HG03280 (cell line): Measurements from ENCODE around the gene RIN3.
"Not testable (repeated sequence)": the region's sequence is repeated elsewhere in the genome, so short reads cannot be mapped to it uniquely, and the experiment has no call there.

Experiments used
- ATAC-seq: cut with Tn5 transposase; IDR thresholded peaks from one replicate; pipeline ENCODE4 v1.9.1; 2021; ENCODE audit warnings: mild to moderate bottlenecking, moderate library complexity; ENCODE audit not compliant: unreplicated experiment

The RIN3 gene

DNA sequence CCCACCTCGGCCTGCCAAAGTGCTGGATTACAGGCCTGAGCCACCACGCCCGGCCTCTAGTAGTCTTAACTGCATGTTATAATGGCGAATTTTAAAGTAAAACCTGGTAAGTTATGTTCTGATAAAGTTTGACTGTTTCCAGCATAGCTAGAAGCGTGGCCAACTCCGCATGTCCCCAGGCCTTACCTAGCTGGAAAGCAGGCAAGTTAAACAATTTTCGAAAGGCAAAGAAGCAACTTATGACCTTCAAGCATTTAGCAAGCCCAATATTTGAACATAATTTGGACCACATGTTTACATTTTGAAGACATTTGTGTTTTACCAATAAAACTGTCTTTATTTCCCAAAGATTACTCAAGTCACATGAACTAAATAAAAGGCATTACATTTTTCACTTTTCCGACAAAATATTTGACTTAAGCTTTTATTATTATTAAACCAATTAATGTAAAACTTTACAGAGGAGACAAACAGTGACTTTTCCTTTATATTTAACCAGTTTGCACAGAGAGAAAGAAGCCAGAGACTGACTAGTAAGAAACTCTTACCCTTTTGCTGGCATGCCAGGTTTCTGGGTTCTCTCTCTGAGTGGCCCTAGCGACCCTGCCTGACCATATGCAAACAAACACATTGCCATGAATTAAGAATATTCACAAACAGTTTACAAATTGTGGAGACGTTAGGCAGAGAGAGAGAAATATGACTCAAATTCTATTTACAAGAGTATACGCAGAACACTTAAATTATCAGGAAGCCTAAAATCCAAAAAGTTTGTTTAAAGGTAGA lies 106.3 kb downstream of the RIN3 start:
- no peak for ATAC-seq

GRCh38 chr14:92622311-92622710 lies 108.7 kb downstream of the RIN3 start:
- no peak for ATAC-seq

- ATAC-seq: no peak
Observed at GRCh38 chr14:92624764-92625163, 111.2 kb downstream of the RIN3 start.

GRCh38 chr14:92625213-92625612 lies 111.6 kb downstream of the RIN3 start:
- no peak for ATAC-seq

- no peak for ATAC-seq
Observed at GRCh38 chr14:92626041-92626440, 112.5 kb downstream of the RIN3 start.

GRCh38 chr14:92627707-92628215 lies 114.2 kb downstream of the RIN3 start:
- no peak for ATAC-seq

DNA sequence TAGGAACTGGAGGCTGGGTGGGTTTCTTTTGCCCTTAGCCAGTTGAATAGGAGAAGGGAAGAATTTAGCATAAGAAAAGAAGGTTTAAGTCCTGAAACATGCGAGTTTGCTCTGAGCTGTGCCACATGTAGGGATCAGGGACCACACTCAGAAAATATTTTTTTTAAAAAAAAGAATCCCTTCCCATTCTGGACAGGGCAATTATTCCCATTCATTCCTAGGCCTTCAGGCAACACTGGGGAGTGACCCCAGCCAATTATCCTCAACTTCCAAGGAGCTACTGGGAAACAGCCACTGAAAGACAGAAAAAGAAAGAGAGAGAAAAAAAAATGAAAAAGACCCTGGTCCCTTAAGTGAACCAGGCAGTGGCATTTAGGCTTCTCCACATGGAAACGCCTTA lies 115.1 kb downstream of the RIN3 start:
- ATAC-seq: no peak

DNA sequence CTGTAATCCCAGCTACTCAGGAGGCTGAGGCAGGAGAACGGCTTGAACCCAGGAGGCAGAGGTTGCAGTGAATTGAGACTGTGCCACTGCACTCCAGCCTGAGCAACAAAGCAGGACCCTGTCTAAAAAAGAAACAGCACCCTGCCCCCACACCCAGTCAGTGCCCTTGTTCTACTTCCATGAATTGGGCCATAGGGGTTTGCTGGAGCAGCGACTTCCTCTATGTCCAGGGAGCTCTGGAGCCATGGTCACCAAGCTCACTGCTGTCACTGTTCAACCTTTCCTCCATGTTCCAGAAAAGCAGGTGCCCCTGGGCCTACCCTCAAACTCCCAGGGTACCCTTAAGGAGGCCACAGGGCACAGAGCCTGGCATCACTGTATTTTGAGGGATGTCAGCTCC lies 116.8 kb downstream of the RIN3 start:
- ATAC-seq: no peak

- ATAC-seq: no peak
Observed at GRCh38 chr14:92631098-92631497, 117.5 kb downstream of the RIN3 start.

DNA sequence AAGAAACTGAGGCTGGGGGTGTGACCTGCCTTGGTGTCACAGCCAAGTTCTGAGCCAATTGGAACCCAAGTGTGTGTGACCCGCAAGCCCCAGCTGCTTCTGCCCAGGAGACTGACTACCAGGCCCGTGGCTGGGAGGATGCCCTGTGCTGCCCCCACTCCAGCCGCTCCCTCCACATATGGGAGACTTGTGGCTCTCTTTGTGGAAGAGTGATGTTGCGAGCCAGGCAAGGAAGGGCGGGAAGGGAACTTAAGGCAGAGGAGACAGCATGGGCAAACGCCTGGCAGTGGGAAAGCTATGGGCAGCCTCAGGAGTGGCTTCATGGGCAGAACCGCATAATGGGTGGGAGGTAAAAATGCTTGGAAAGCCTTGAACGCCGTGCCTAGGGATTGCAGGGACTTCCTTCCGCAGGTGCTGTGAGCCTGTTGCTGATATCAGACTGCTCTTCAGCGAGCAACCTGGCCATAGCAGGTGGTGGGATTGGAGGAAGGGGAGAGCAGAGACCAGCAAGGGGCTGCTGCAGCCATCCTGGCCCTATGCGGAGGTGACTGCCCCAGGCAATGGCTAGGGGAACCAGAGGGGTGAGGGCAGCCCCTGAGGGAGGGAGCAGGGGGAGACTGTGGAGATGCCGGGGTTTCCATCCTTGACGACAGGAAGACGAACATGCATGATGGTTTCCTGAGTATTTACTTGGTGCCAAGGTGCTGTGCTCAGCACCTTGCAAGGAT lies 119.1 kb downstream of the RIN3 start:
- no peak for ATAC-seq

DNA sequence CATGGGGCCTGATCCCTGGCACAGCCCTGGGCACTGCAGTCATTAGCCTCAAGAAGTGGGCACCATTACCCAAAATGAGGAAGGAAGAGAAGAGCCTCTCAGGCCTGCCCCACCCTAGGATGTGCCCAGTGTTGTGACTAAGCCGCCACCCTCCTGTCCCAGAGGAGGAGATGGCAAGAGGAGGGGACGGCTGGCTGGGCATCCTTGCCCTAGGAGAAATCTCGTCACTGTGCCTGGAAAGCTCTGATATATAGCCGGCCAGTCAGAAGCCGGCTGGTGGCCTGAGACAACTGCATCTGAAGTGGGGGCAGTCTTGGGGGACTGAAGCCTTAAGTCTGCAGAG lies 119.7 kb downstream of the RIN3 start:
- ATAC-seq: no peak

DNA sequence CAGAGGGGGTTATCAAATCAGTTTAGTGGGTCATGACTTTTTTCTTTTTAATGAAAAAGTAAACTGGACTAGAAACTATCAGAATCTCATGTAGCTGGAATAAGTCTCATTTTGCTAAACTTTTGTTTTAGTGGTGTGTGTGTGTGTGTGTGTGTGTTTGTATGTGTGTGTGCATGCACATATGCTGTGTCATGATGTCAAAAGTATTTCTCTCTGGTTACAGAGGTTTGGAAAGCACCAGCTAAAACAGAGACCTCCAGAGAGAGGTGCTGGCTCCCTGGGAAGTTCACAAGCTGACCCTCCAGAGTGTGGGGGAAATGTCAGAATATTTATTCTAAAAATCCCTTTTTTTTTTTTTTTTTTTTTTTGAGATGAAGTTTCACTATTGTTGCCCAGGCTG lies 120.1 kb downstream of the RIN3 start:
- no peak for ATAC-seq

DNA sequence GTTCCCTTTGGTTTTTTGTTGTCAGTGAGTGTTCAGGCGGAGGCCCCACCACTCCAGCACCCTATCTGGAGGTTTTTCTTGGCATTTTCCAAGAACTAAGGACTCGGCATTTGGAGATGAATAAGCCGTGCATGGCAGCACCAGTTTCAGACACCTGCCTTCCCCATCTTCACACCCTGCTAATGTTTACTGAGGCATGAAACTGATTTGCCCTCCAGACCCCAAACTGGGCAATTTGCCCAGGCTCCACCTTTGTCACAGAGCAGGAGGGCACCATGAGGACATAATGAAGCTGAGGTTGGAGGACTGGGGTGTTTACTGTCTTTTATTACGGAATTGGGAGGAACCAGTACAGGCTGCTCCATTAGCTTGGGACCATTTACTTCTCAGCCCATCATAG lies 121.5 kb downstream of the RIN3 start:
- no peak for ATAC-seq

DNA sequence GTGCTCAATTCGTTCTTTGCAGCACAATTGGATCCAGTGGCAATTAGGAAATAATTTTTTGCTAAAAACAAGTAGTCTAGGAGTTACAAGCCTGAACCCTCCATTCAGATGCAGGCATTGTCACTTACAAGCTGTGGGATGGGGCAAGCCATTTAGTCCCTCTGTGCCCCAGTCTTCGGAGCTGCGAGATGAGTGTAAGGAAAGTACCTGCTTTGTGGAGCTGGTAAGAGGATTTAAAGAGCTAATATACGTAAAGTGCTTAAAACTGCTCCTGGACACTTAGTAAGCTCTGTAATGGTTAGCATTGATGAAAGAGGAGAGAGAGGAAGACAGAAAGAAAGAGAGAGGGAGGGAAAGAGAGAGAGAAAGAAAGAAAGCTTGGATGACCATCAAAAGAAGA lies 122.3 kb downstream of the RIN3 start:
- ATAC-seq: no peak

GRCh38 chr14:92637228-92637627 lies 123.6 kb downstream of the RIN3 start:
- no peak for ATAC-seq

DNA sequence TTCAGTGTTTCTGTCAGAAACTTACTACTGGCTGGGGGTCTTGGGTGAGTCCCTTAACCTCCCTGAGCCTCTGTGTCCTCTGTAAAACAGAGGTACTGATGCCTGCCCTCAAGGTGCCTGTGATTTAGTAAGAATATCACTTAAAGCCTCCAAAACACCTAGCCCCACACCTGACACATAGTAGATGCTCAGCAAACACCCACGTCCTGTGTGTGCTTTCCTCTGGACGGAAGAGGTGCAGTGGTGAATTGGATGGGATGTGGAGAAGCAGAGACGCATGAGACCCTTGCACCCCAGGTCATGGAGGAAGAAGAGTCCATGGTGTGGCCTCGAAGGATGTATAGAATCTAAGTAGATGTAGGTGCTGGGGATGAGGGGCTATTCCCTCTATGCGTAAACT lies 124.3 kb downstream of the RIN3 start:
- no peak for ATAC-seq

DNA sequence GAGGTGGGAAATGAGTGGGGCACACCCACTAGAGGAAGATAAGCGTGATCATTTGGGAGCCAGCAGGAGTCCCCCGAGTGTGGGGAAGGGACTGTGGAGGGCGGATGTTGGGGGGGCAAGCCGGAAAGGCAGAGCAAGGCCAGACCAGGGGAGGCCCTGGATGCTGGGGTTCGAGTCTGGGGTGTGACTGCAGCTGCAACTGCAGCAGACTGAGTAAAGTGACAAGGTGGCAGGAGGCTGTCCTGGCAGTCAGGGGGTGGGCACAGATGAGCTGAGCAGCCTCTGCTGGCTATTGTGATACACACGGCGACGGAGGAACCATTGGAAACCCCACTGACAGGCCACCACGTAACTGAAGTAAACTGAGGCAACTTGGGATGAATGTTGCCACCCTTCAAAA lies 124.7 kb downstream of the RIN3 start:
- ATAC-seq: no peak

DNA sequence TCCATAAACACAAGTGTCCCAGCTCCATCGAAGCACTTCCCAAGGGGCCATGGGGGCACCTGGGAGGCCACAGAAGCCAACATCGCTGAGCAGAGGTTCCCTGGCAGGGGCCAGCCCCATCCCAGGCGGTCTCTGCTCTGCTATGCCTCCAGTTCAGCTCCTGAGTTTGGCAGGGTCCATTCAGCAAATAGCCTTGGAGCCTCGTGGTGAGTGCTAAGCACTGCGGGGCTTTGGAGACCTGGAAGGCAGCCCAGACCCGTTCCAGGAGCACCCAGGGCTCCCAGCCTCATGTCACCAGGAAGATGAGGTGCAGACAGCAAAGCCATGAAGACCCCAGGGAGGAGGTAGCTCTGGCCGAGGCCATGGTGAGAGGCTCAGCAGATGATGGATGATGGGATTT lies 125.3 kb downstream of the RIN3 start:
- no peak for ATAC-seq

- ATAC-seq: not testable (repeated sequence)
Observed at GRCh38 chr14:92639472-92640117, 126.0 kb downstream of the RIN3 start.

- ATAC-seq: no peak
Observed at GRCh38 chr14:92641306-92641705, 127.7 kb downstream of the RIN3 start.

DNA sequence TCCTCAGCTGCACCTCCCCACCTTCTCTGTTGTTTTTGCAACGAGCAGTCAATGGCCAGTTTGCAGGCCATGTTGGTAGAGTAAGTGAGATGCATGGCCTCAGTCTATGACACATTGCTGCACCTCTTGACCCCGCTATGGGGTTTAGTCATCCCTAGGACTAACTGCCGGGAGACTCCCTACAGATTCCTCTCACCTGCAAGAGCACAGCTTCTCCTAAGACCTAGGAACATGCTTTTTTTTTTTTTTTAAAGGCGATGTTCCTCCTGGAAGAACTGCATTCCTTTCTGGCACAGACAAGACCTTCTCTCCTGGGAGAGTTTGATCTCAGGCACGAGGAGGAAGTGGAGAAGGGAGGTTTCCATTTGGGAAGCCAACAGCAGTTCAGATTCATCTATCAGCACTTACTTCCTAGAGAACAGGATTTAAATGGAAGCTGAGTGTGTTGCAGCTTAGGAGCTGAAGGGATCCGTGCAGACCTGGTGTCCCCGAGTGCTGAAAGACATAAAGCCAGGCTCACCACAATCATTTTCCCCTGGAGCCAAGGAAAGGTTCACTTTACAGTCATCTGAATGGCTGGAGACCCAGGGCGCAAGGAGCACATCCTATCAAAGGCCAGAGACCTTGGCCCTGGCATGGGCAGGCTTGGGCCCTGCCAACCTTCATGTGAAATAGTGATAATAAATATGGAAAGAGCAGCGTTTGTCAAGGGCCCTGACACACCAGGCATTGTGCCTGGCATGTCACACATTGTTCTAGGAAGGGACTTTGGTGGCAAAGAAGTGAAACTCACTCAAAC lies 130.8 kb downstream of the RIN3 start:
- no peak for ATAC-seq
